K562 (cell line): ENCODE results near the gene IPO11. TPM values are rescaled to one million over a fixed set of nuclear protein-coding genes. Genes with fewer than 3 reads are reported as not detected.

Source experiments
- ATAC-seq: fragments of 200-7000 bp; cut with Tn5 transposase; 3 replicates; pipeline ENCODE4 v1.9.1; 2020; ENCODE audit warnings: moderate library complexity
- BruUV-seq: library from RNA; stranded (reverse); fragments of 400-500 nt; replicated peaks from 2 replicates; lab custom pipeline; 2021; lab: Mats Ljungman, UMichigan
- CTCF ChIA-PET: fragments of 300-600 bp; formaldehyde crosslinking; extraction: SDS; loops from one replicate; lab custom pipeline; 2021; ENCODE audit warnings: low intra/inter-chr PET ratio; lab: Yijun Ruan, JAX
- POLR2A ChIA-PET: fragments of 300-600, 350-650 bp; sonication (Branson Sonifier 250); formaldehyde crosslinking; extraction: SDS; loops from one replicate; lab custom pipeline; 2021; ENCODE audit warnings: antibody characterized with exemption, inconsistent platforms; lab: Yijun Ruan, JAX
- DNase-seq, 4 experiments: peaks; one replicate each; pipeline versions ENCODE4 v3.0.0 to v3.0.0-alpha.2; 2011 to 2018; ENCODE audit warnings: low spot score in 3 of 4, mixed read lengths in 3 of 4; ENCODE audit errors: extremely low read depth in 1 of 4
- FAIRE-seq: peaks from 2 replicates; lab custom pipeline; 2011; peaks lifted over from hg19 to GRCh38; lab: Jason Lieb, UNC
- H2AFZ ChIP-seq: 2 replicates; pipeline ENCODE4 v1.6.0; 2011; ENCODE audit warnings: low read depth, low read length, control low read depth, inconsistent platforms
- H3K27ac ChIP-seq: fragments of 200-600 bp; 3 replicates; pipeline ENCODE4 v1.8.0; 2011; ENCODE audit warnings: low read depth, mild to moderate bottlenecking, control low read depth, inconsistent platforms, low read length, moderate library complexity, mixed read lengths; ENCODE audit errors: extremely low read depth
- H3K27me3 ChIP-seq, 2 experiments: fragments of 300-600 bp in 1 of 2; 2 replicates in 1 of 2; 3 replicates in 1 of 2; pipeline versions ENCODE4 v1.6.0 to v1.8.0; 2011; ENCODE audit warnings: inconsistent platforms in 2 of 2, low read length in 2 of 2, mild to moderate bottlenecking in 1 of 2, mixed read lengths in 1 of 2, moderate library complexity in 1 of 2; ENCODE audit not compliant: control insufficient read depth in 2 of 2, insufficient read depth in 2 of 2
- H3K36me3 ChIP-seq: fragments of 300-600 bp; 3 replicates; pipeline ENCODE4 v1.8.0; 2011; ENCODE audit warnings: mild to moderate bottlenecking, low read length, inconsistent platforms; ENCODE audit not compliant: control insufficient read depth, insufficient read depth
- H3K4me1 ChIP-seq, 2 experiments: fragments of 200-600 bp in 1 of 2; replicated peaks in 1 of 2; 2 replicates in 1 of 2; 3 replicates in 1 of 2; pipeline versions ENCODE4 v1.5.1 to v1.8.0; 2011; ENCODE audit warnings: inconsistent platforms in 2 of 2, low read length in 2 of 2, mild to moderate bottlenecking in 1 of 2, mixed read lengths in 1 of 2, moderate library complexity in 1 of 2; ENCODE audit not compliant: control insufficient read depth in 2 of 2, insufficient read depth in 2 of 2
- H3K4me2 ChIP-seq: 2 replicates; pipeline ENCODE4 v1.6.1; 2011; ENCODE audit warnings: low read length, control low read depth, inconsistent platforms, mixed read lengths; ENCODE audit not compliant: insufficient read depth
- H3K4me3 ChIP-seq: fragments of 200-600 bp; sonication (generic), shearing (Covaris generic); 2 replicates; pipeline ENCODE4 v1.5.1; 2016; ENCODE audit warnings: control low read depth, inconsistent platforms
- H3K79me2 ChIP-seq: fragments of 200-600 bp; 3 replicates; pipeline ENCODE4 v1.8.0; 2011; ENCODE audit warnings: low read length, inconsistent platforms; ENCODE audit not compliant: control insufficient read depth, insufficient read depth
- H3K9ac ChIP-seq, 2 experiments: 2 replicates each; pipeline versions ENCODE4 v1.6.0 to v1.6.1; 2011; ENCODE audit warnings: low read depth in 2 of 2, low read length in 2 of 2, control low read depth in 1 of 2, inconsistent platforms in 1 of 2, mild to moderate bottlenecking in 1 of 2, mixed read lengths in 1 of 2; ENCODE audit not compliant: insufficient read depth in 1 of 2
- H3K9me1 ChIP-seq: one replicate; pipeline ENCODE4 v1.6.0; 2011; ENCODE audit warnings: inconsistent platforms, mild to moderate bottlenecking, low read length, moderate library complexity; ENCODE audit not compliant: control insufficient read depth, insufficient read depth
- H3K9me3 ChIP-seq: replicated peaks from 2 replicates; pipeline ENCODE4 v1.5.1; 2011; ENCODE audit warnings: low read depth, low read length, inconsistent platforms; ENCODE audit not compliant: control insufficient read depth, insufficient read depth
- H4K20me1 ChIP-seq: replicated peaks from 2 replicates; pipeline ENCODE4 v1.6.1; 2011; ENCODE audit warnings: low read length, inconsistent platforms, mixed read lengths; ENCODE audit not compliant: control insufficient read depth, insufficient read depth
- ZBTB40 ChIP-seq, 2 experiments: fragments of 450-650 bp in 1 of 2; sonication (generic) in 1 of 2; formaldehyde crosslinking in 1 of 2; IDR thresholded peaks; 2 replicates each; pipeline versions ENCODE4 v1.7.1 to v1.9.0; 2016 to 2022; ENCODE audit warnings: inconsistent platforms in 1 of 2, mild to moderate bottlenecking in 1 of 2, missing genetic modification reagents in 1 of 2
- ZNF3 ChIP-seq: fragments of 250-450 bp; sonication (Bioruptor Pico); IDR thresholded peaks from 2 replicates; pipeline ENCODE4 v1.5.0; 2021; ENCODE audit warnings: mild to moderate bottlenecking, moderate library complexity
- WGBS: fragments of 100-300 bp; shearing (Covaris generic); methylation state at CpG from one replicate; pipeline ENCODE4 v1.1.6; 2016; ENCODE audit warnings: low coverage, mixed read lengths; ENCODE audit not compliant: insufficient coverage; ENCODE audit errors: missing lambda C conversion rate; 5-methylcytosine and 5-hydroxymethylcytosine counted together
- in situ Hi-C: fragments of 300-500 bp; cut with MboI; formaldehyde crosslinking; loops from 4 replicates; pipeline ENCODE4 v1.15.0; 2018; ENCODE audit warnings: inconsistent platforms, mixed read lengths
- intact Hi-C: fragments of 100-400 bp; cut with micrococcal nuclease; formaldehyde crosslinking; loops from 2 replicates; pipeline ENCODE4 v1.14.2; 2022
- polyA plus RNA-seq, 8 experiments: library from polyadenylated mRNA; depleted of rRNA in 4 of 8; stranded (reverse) in 5 of 8; unstranded in 3 of 8; fragments of >200 nt; fragmentation: Nextera tagmentation in 2 of 8; fragmentation: Illumina TruSeq in 1 of 8; extraction: Ambion mirVana in 2 of 8; extraction: Trizol in 1 of 8; gene quantifications; 2 replicates each; pipeline versions ENCODE4 v1.2.1 to v1.2.3, GENCODE V29; 2011 to 2014; ENCODE audit warnings: inconsistent platforms in 1 of 8, missing spikeins in 1 of 8
- total RNA-seq, 7 experiments: library from RNA; depleted of rRNA in 6 of 7; stranded (reverse); fragments of >200 nt in 6 of 7; fragmentation: Illumina TruSeq in 2 of 7; extraction: Trizol in 2 of 7; gene quantifications; 2 replicates each; pipeline versions ENCODE4 v1.2.1 to v1.2.3, GENCODE V29; 2011 to 2021; ENCODE audit warnings: low replicate concordance in 1 of 7

The IPO11 gene
- total and polyA plus RNA-seq, 9 of the 15 experiments (the other 6 are each of a cell fraction or from before 2014, with no cell fraction given), result 38.7 to 96.0 (median 70.9) TPM

- no peak overlapping the region for H2AFZ ChIP-seq
- 100% methylated on average over 1 of the region's 1 CpG for WGBS
- no peak overlapping the region for H3K4me3 ChIP-seq
- H3K9ac ChIP-seq, result no peak overlapping the region
- H3K36me3 ChIP-seq, result peaks cover 83% of the 10 kb centered on the region
- ChIA-PET CTCF (no interaction called here), POLR2A (interaction anchor here (0.6 kb wide), 1 partner anchor 330 kb away, joined by 3 read pairs; no protein-coding TSS in a partner anchor)
- no peaks in the 10 kb centered on the region for H4K20me1 ChIP-seq
- H3K27ac ChIP-seq, result no peak overlapping the region
- no peaks in the 10 kb centered on the region for H3K27me3 ChIP-seq
- DNase-seq (no peak), ATAC-seq (no peak), FAIRE-seq (no peak)
- intact Hi-C loops, result no loop called here
- no peaks in the 10 kb centered on the region for H3K79me2 ChIP-seq
- no TSS peak for BruUV-seq
- TF ChIP-seq ZNF3 (CRISPR knock-in tag), result no peak
- peak; percentile 88 for TF ChIP-seq ZBTB40 (IDR thresholded peaks at IDR 0.05)
- peak; percentile 54; the same call in 1 of the 2 replicates for TF ChIP-seq ZBTB40 (CRISPR knock-in tag; IDR thresholded peaks at IDR 0.05)
- no peaks in the 10 kb centered on the region for H3K9me3 ChIP-seq
- no peak overlapping the region for H3K4me2 ChIP-seq
- in situ Hi-C loops, result no loop called here
- H3K9me1 ChIP-seq, result no peaks in the 10 kb centered on the region
- peaks cover 8 to 9% of the 10 kb centered on the region in 2 experiments for H3K4me1 ChIP-seq
Measured at GRCh38 chr5:62374090-62374489, 38.5 kb upstream of the IPO11 start.
